NCI-H1417 treated with DMSO at 0.1 percent for 48 hours (cell line): ENCODE measurements around the gene PRKCZ.
"Not testable (repeated sequence)": the region's sequence is repeated elsewhere in the genome, so short reads cannot be mapped to it uniquely, and the experiment has no call there.

Experiments used
- DNase-seq: peaks from one replicate; lab custom pipeline; 2025; lab: John Stamatoyannopoulos, UW

Gene PRKCZ

GRCh38 chr1:2085080-2085479, 34.9 kb downstream of the PRKCZ start:
- no peak for DNase-seq

- no peak for DNase-seq
These were observed 36.4 kb downstream of the PRKCZ start for GRCh38 chr1:2086446-2087078.

- no peak for DNase-seq
These were observed 37.6 kb downstream of the PRKCZ start for GRCh38 chr1:2087766-2088165.

GRCh38 chr1:2088458-2088857, 38.2 kb downstream of the PRKCZ start:
- no peak for DNase-seq

GRCh38 chr1:2089051-2089450, 38.8 kb downstream of the PRKCZ start:
- no peak for DNase-seq

- no peak for DNase-seq
These were observed 40.1 kb downstream of the PRKCZ start for GRCh38 chr1:2090216-2090890.

GRCh38 chr1:2091611-2092604, 41.7 kb downstream of the PRKCZ start:
- no peak for DNase-seq

GRCh38 chr1:2093055-2093454, 42.8 kb downstream of the PRKCZ start:
- no peak for DNase-seq

GRCh38 chr1:2093636-2094035, 43.4 kb downstream of the PRKCZ start:
- DNase-seq = no peak

GRCh38 chr1:2094269-2095158, 44.3 kb downstream of the PRKCZ start:
- DNase-seq = not testable (repeated sequence)

- no peak for DNase-seq
These were observed 45.2 kb downstream of the PRKCZ start for GRCh38 chr1:2095394-2095793.

- no peak for DNase-seq
These were observed 45.9 kb downstream of the PRKCZ start for GRCh38 chr1:2095981-2096736.

- no peak for DNase-seq
These were observed 47.4 kb downstream of the PRKCZ start for GRCh38 chr1:2097386-2098300.

- DNase-seq = no peak
These were observed 48.1 kb downstream of the PRKCZ start for GRCh38 chr1:2098301-2098698.

- no peak for DNase-seq
These were observed 48.9 kb downstream of the PRKCZ start for GRCh38 chr1:2098839-2099785.

- DNase-seq = no peak
These were observed 49.9 kb downstream of the PRKCZ start for GRCh38 chr1:2099886-2100779.

- DNase-seq = no peak
These were observed 50.5 kb downstream of the PRKCZ start for GRCh38 chr1:2100780-2101108.

GRCh38 chr1:2101531-2101930, 51.3 kb downstream of the PRKCZ start:
- no peak for DNase-seq
